GM13976 (cell line): ENCODE measurements around the gene SLC2A9.

Experiments
- DNase-seq: peaks from one replicate; pipeline ENCODE4 v3.0.0; 2012; ENCODE audit warnings: low spot score
- CTCF ChIP-seq: IDR thresholded peaks from 2 replicates; pipeline ENCODE4 v1.5.1; 2012; ENCODE audit warnings: borderline replicate concordance, mild to moderate bottlenecking; ENCODE audit not compliant: insufficient read depth; ENCODE audit errors: extremely low read depth, missing control alignments, control extremely low read depth
- in situ Hi-C: fragments of 300-500 bp; cut with MboI; formaldehyde crosslinking; loops from one replicate; pipeline ENCODE4 v1.12.0; 2022; ENCODE audit warnings: low sequenced_read_pairs, mixed read lengths, inconsistent platforms; ENCODE audit not compliant: unreplicated experiment

Gene SLC2A9

DNA sequence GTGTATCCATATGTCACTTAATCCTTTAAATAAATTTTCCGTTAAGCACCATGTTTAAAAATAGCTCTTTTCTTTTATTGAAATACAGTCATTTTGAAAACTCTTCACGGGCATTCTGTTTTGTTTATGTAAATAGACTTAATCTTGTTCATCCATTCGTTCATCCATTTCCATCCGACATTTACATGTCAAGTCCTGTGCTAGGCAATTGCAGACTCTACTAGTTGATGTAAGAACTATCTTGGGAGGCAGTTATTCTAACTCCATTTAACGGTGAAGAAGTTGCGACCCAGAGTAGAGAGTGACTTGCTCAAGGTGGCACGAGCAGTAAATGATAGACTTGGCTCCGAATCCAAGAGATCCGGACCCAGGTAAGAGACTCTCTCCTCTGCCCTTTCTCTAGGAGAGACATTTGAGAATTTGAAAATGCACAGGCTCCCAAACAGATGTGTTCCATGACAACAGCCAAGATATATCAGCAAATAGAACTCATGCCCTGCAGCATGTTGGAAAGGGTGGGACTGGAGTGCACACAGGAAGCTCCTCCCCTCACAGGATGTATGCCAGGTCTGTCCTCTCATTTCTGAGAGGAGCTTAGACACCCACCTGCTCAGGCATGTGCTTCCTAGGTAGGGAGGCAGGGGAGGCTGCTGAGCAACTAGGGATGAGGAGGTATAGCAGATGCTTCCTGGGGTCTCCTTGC, 175.4 kb downstream of the SLC2A9 start:
- no peak for TF ChIP-seq CTCF
- in situ Hi-C loops = no loop called here
- DNase-seq = no peak

DNA sequence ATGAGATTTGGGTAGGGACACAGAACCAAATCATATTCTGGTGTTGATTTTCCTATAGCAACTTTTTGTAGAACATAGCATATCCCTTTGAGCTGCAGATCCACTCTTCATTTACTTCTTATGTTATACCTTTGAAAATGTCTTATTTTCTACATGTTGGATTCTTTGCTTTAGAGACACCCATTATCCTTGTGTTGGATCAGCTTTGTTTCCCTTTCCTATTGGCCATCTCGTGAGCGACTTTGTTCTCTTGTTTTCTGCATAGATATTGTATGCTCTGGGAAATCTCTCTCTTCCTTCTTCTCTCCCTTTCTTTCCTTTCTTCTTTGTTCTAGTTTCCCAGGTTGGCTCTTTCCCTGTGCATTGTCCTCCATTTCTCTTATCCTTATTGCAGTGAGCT, 180.2 kb downstream of the SLC2A9 start:
- TF ChIP-seq CTCF = no peak
- in situ Hi-C loops = no loop called here
- DNase-seq = no peak

- in situ Hi-C loops = no loop called here
- TF ChIP-seq CTCF = no peak
- DNase-seq = no peak
These were observed 185.9 kb downstream of the SLC2A9 start for GRCh38 chr4:9835430-9835829.

DNA sequence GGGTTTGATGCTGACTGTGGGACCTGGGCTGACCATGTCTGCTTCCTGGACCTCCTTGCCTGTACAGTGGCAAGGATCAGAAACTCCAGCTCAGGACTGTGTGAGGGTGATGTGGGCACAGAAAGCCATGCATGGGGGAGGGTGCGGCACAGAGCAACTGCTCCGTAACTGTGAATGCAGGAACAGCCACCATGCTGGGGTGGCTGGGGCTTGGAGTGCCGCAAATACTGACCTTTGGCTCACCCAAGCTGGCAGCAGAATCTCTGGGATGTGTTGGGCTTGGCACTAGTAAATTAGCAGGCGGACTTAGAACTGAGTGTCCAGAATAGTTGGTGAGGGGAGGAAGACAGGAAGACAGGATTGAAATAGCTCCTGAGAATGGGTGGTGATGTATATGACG, 187.9 kb downstream of the SLC2A9 start:
- no peak for DNase-seq
- TF ChIP-seq CTCF = no peak
- in situ Hi-C loops = no loop called here

DNA sequence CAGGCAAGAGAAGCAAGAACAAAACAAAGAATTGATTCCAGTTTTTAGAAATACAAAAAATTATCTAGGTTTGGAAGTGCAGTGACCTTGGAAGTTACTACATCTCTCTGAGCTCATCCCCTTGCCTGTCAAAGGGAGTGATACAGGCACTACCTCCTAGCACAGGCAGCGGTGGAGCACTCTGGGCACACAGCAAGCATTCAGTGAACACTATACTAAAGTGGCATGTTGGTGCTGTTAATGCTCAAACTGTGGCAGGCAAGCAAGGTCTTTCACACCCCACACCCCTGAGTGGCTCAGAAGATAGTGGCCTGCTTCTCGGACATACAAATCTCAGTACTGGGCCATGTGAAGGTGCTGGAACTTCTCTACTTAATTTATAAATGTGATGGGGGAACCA, 188.7 kb downstream of the SLC2A9 start:
- no peak for TF ChIP-seq CTCF
- in situ Hi-C loops = no loop called here
- DNase-seq = no peak

DNA sequence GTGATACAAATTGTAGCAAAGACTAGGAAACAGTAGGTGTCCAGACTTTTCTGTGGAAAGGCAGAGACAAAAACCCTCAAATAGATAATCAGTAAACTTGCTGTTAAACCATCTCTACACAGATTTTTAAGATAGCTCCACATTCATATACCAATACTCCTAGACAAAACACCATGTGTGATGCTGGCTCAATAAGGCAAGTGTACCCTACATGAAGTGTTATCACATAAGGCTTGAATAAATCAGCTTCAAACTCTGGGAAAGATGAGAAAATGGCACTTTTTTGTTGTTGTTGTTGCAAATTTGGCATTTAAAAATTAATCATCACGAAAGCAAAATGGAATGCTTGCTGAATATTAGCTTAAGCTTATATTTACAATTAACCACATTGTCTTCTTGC, 194.7 kb downstream of the SLC2A9 start:
- DNase-seq = no peak
- in situ Hi-C loops = no loop called here
- TF ChIP-seq CTCF = no peak
